GM04503 (cell line): Measurements from ENCODE around the gene DUSP7.
A peak's percentile ranks its signal among the peaks of the same experiment; 100 is the strongest.

Source experiments
- DNase-seq: peaks from one replicate; pipeline ENCODE4 v3.0.0-alpha.2; 2012; ENCODE audit warnings: low read depth

Gene DUSP7

GRCh38 chr3:52068055-52068571 lies 11.7 kb upstream of the DUSP7 start:
- no peak for DNase-seq

- no peak for DNase-seq
These were observed 11.2 kb upstream of the DUSP7 start for GRCh38 chr3:52067526-52067925.

- DNase-seq, result no peak
These were observed 10.7 kb upstream of the DUSP7 start for GRCh38 chr3:52067046-52067445.

DNA sequence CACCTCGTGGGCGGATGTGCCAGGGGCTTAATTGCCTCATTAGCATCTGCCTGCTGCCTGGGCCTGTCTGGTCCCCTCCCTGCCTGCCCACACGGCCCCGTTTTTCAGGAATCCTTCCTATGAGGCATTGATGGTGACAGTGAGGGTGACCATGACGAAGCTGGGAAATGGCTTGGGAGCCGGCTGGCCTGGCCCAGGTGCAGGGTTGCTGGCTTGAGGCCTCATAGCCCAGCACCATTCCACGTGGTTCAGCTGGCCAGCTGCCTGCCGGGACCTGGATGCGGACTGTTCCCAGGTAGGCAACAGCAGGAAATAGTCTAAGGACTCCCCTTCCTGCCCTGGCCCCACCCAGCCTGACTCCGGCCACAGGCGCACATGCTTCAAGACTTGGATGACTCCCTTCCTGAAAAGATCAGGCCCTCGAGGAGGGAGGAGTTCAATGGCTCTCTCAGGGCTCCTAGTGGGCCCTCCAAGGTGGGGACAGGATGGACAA lies 8.9 kb upstream of the DUSP7 start:
- no peak for DNase-seq

GRCh38 chr3:52064561-52064960 lies 8.2 kb upstream of the DUSP7 start:
- DNase-seq, result no peak

DNA sequence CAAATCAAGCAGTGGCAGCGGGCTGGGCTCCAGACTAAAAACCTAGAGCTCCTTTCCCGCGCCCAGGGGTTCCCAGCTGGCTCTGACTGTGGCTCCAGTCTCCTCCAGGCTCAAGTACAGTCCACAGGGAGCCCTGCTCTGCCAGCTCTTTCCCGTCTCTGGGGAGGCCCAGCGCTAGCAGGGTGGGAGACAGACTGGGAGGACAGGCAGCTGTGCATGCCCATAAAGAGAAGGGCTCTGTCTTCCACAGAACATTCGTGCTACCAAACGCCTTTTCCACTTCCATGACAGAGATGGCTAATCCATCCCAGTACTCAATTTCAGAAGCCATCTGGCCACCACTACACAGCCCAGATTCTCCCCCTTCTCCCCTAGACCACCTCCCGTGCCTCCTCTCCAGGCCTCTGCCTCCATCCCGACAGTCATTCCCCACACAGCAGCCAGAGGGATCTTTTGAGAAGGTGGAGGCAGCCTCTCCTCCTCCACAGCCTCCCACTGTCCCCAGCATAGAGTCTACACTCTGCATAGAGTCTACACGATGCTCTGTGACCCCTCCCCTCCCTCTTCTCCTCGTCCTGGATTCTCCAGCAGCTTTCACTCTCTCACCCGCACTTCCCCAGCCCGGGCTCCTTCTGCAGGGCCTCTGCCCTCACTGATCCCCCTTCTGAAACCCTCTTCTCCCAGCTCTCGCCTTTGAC lies 6.8 kb upstream of the DUSP7 start:
- DNase-seq, result no peak

DNA sequence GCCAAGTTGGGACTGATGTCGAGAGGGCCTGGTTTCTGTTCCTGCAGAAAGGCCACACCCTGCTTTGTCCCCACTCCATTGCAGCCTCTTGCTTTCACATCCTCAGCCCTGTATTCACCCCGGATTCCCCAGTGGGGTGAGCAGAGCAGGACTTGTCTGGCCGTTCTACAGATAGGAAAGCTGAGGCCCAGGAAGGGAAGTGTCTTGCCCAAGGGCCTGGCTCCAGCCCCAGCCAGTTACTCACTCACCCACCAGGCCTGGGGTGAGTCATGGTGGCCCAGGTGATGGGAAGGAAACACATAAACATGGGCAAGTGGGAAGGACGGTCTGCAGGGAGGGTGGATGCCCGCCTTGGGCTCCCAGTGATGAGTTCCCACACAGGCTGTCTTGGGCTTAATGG lies 6.1 kb upstream of the DUSP7 start:
- DNase-seq, result peak; percentile 84

DNA sequence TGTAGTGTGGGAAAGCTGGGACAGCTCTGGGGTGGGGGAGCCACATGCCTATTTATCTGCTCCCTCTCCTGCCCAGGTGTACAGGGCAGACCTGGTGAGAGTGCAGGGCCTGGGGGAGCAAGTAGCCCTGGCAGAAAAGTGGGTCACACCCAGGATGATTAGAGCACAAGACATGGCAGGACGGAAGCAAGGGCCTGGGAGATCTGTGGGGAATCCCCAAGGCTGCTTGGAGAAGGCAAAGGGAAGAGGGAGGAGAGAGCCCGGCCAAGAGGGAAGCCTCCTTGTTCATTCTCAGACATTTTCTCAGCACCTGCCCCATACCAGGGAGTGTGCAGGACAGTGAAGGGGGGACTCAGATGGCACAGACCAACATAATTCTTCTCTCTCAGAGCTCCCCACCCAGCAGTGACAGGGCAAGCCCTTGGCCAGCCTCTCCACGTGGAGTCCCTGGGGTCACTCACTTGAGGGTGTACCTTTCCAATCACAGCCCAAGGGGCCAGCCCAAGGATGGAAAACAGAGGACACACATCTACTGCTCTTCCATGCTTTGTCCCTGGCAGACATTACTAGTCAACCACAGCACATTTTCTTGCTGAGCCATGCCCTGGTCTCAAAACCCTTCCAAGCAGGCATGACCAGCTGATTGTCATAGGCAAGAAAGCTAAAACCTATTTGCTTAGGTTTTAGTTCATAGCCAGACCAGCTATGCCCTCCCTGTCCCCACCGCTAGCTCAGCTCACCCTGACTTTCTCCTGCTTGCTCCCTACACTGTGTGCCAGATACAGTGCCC lies 4.9 kb upstream of the DUSP7 start:
- DNase-seq, result no peak

GRCh38 chr3:52059781-52060180 lies 3.4 kb upstream of the DUSP7 start:
- no peak for DNase-seq

GRCh38 chr3:52057812-52058495 lies 1.6 kb upstream of the DUSP7 start:
- no peak for DNase-seq

GRCh38 chr3:52056968-52057811 lies 819 bp upstream of the DUSP7 start:
- DNase-seq, result peak; percentile 89

DNA sequence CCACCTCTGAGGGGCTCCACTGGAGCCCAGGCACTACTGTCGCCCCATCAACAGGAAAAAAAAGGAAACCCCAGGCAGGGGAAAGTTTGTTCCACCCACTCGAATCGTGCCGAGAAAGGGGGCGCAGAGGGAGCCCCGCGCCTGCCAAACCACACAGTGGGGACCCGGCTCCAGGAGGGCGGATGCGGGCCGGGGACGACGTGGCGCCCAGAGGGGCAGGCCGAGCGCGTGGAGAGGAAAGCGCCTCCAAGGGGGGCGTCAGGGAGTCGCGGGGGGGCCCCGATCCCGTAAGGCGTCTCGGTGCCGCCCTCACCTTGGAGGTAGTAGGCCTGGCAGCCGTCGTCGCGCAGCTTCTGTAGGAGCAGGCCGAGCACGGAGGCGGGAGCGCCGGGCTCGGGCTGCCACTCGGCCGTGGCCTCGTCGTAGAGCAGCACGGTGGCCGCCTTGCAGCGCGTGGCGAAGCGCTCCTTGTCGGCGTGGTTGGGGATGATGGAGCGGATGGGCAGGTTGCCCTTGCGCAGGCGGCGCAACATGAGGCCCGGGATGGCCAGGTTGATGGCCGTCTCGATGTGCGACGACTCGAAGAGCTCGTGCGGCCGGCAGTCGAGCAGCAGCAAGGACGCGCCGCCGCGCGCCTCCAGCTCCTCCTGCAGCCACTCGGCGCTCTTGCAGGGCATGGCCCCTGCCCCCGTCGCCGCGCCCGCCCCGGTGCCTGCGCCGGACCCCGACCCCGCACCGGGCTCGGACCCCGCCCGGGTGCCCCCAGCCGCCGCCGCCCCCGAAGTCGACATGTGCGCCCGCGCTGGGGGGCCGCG lies 627 bp downstream of the DUSP7 start:
- no peak for DNase-seq

GRCh38 chr3:52054661-52055511 lies 1.5 kb downstream of the DUSP7 start:
- DNase-seq, result no peak

- no peak for DNase-seq
These were observed 2.8 kb downstream of the DUSP7 start for GRCh38 chr3:52053307-52054304.

GRCh38 chr3:52052831-52053306 lies 3.5 kb downstream of the DUSP7 start:
- DNase-seq, result no peak

DNA sequence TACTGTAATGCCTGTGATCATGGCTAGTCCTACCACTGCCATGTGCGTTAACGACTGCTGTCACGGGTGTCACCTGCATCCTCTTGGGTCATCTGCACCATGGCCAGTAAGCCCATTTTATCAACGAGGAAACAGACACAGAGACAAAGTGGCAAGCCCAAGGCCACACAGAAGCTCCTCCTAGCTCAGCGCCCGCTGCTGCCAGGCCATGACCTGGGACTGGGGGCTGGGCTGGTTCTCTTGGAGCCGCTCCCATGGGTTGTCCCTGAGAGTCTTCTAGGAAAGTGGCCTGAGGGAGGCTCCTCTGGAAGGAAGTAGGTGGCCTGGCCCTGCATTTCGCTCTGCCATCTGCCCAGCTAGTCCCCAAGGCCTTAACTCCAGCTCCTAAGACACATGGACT lies 4.9 kb downstream of the DUSP7 start:
- DNase-seq, result no peak

DNA sequence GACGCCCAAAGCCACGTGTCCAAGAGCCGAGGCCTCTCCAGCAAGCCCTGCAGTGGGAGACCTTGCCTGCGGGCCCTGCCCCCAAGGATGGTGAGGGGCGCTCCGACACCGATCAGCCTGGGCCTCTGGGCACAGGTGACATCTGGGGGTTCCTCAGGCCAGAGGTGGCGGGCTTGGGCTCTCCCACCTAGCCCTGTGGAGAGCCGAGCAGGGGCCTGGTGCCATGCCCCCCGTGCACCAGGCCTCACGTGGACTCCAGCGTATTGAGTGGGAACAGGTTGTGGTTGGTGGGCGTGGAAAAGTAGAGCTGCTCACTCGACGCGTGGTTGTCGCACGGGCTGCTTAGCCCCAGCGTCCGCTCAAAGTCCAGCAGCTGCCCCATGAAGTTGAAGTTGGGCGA lies 5.8 kb downstream of the DUSP7 start:
- DNase-seq, result no peak

- no peak for DNase-seq
These were observed 6.9 kb downstream of the DUSP7 start for GRCh38 chr3:52049503-52049902.
